GDM1 (cell line): Measurements from ENCODE around the gene MRPS22.
"Not testable (repeated sequence)": the region's sequence is repeated elsewhere in the genome, so short reads cannot be mapped to it uniquely, and the experiment has no call there.

Source experiments
- DNase-seq: peaks from one replicate; lab custom pipeline; 2025; lab: John Stamatoyannopoulos, UW

MRPS22 gene

GRCh38 chr3:139396707-139397106, 52.9 kb downstream of the MRPS22 start:
- DNase-seq = no peak

DNA sequence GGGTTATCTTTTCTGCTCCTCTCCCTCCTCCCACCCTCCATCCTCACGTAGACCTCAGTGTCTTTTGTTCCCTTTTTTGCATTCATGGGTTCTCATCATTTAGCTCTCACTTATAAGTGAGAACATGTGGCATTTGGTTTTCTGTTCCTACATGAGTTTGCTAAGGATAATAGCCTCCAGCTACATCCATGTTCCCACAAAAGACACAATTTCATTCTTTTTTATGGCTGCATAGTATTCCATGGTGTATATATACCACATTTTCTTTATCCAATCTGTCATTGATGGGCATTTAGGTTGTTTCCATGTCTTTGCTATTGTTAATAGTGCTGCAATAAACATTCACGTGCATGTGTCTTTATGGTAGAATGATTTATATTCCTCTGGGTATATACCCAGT, 57.3 kb downstream of the MRPS22 start:
- not testable (repeated sequence) for DNase-seq
